ENCODE results near the gene TMEM82. TPM values are rescaled to one million over a fixed set of nuclear protein-coding genes. Genes with fewer than 3 reads are reported as not detected.

TMEM82 gene
- total and polyA plus RNA-seq, 4 donors: not detected

DNA sequence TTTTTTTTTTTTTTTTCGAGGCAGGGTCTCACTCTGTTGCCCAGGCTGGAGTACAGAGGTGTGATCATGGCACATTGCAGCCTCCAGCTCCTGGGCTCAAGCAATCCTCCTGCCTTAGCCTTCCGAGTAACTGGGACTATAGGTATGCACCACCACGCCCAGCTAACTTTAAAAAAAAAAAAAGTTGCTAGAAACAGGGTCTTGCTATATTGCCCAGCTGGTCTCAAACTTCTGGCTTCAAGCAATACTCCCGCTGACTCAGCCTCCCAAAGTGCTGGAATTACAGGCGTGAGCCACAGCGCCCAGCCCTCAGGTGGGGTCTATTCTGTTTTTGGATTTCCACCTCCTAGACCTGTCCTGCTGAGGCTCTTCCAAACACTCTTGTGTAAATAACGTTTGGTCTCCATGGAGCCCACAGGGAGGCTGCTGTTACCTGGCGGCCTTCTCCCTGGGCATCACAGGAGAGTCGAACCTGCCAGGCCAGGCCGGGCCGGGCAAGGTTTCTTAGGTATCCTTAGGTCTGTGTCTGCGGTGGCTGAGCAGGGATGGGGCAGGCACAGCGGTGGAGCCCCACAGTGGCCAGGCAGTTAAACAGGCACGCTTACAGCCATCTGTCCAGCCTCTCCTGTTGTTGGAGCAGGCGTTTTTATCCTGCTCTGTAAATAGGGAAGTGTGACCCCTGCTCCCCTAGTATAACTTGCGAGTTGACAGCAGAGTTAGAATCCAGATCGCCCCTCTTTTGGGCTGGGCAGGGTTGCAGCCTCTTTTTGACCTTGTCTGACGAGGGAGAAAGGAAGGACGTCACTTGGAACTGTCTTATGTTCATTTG lies 39.4 kb upstream of the TMEM82 start:
- 73 to 83% methylated on average over 19 of the region's 19 CpGs for WGBS, 2 donors
- H3K27ac ChIP-seq (ENCODE audit: low read depth in 1 of 2, low read length in 1 of 2): peak overlapping the region; percentile 59 to 73
- ATAC-seq (ENCODE audit: insufficient read depth, low FRiP score) (no peak), DNase-seq (no peak)
- peaks cover 0 to 2% (median 0%) of the 10 kb centered on the region in 4 donors for H3K9me3 ChIP-seq (ENCODE audit: control insufficient read depth in 4 of 4, insufficient read depth in 3 of 4, low read length in 3 of 4)
- H3K4me1 ChIP-seq (ENCODE audit: control insufficient read depth in 5 of 5, insufficient read depth in 5 of 5, low read length in 5 of 5): peaks cover 13 to 24% (median 18%) of the 10 kb centered on the region in 5 donors
- peaks cover 0 to 7% (median 3%) of the 10 kb centered on the region in 4 donors for H3K36me3 ChIP-seq (ENCODE audit: control insufficient read depth in 4 of 4, insufficient read depth in 4 of 4, low read length in 4 of 4)
- no peak overlapping the region for H3K4me3 ChIP-seq
- H3K27me3 ChIP-seq (ENCODE audit: control insufficient read depth in 3 of 3, insufficient read depth in 3 of 3, low read length in 2 of 3): no peaks in the 10 kb centered on the region
- TF ChIP-seq, protein P1, sequence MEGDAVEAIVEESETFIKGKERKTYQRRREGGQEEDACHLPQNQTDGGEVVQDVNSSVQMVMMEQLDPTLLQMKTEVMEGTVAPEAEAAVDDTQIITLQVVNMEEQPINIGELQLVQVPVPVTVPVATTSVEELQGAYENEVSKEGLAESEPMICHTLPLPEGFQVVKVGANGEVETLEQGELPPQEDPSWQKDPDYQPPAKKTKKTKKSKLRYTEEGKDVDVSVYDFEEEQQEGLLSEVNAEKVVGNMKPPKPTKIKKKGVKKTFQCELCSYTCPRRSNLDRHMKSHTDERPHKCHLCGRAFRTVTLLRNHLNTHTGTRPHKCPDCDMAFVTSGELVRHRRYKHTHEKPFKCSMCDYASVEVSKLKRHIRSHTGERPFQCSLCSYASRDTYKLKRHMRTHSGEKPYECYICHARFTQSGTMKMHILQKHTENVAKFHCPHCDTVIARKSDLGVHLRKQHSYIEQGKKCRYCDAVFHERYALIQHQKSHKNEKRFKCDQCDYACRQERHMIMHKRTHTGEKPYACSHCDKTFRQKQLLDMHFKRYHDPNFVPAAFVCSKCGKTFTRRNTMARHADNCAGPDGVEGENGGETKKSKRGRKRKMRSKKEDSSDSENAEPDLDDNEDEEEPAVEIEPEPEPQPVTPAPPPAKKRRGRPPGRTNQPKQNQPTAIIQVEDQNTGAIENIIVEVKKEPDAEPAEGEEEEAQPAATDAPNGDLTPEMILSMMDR (IDR thresholded peaks at IDR 0.05; ENCODE audit: control extremely low read depth, extremely low read depth): no peak
- peak overlapping the region; percentile 59 to 60 for H3K9ac ChIP-seq (ENCODE audit: insufficient read depth in 1 of 2, low read length in 2 of 2)

DNA sequence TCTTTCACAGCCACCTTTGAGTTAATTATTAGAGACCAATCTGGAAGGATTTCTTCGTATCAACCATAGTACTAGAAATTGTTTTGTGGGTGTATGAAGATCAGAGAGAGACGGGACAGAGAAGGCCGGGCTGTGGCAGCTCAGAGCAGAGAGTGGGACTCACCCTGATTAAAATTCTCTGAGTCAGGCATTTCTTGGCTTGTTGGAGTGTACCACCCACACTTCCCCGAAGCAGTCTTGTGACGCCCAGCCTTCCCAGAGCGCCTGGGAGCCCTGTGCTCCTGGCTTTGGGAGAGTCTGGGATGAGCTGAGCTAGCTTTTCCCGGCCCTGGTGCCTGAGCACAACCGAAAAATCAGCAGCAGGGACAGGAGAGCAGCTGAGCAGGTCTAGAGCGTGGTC lies 38.7 kb upstream of the TMEM82 start:
- TF ChIP-seq, protein P1 (IDR thresholded peaks at IDR 0.05; ENCODE audit: control extremely low read depth, extremely low read depth): no peak
- H3K4me3 ChIP-seq: no peak overlapping the region
- no peaks in the 10 kb centered on the region for H3K27me3 ChIP-seq (ENCODE audit: control insufficient read depth in 3 of 3, insufficient read depth in 3 of 3, low read length in 2 of 3)
- H3K4me1 ChIP-seq (ENCODE audit: control insufficient read depth in 5 of 5, insufficient read depth in 5 of 5, low read length in 5 of 5): peaks cover 13 to 24% (median 18%) of the 10 kb centered on the region in 5 donors
- H3K27ac ChIP-seq (ENCODE audit: low read depth in 1 of 2, low read length in 1 of 2): peak overlapping the region; percentile 59 to 73
- peaks cover 0 to 7% (median 3%) of the 10 kb centered on the region in 4 donors for H3K36me3 ChIP-seq (ENCODE audit: control insufficient read depth in 4 of 4, insufficient read depth in 4 of 4, low read length in 4 of 4)
- 40 to 69% methylated on average over 9 of the region's 9 CpGs for WGBS, 2 donors
- peak overlapping the region; percentile 59 to 60 for H3K9ac ChIP-seq (ENCODE audit: insufficient read depth in 1 of 2, low read length in 2 of 2)
- H3K9me3 ChIP-seq (ENCODE audit: control insufficient read depth in 4 of 4, insufficient read depth in 3 of 4, low read length in 3 of 4): peaks cover 0 to 2% (median 0%) of the 10 kb centered on the region in 4 donors
- peak; percentile 82 to 87 (median 85) for DNase-seq
- peak; percentile 80 for ATAC-seq (ENCODE audit: insufficient read depth, low FRiP score)

DNA sequence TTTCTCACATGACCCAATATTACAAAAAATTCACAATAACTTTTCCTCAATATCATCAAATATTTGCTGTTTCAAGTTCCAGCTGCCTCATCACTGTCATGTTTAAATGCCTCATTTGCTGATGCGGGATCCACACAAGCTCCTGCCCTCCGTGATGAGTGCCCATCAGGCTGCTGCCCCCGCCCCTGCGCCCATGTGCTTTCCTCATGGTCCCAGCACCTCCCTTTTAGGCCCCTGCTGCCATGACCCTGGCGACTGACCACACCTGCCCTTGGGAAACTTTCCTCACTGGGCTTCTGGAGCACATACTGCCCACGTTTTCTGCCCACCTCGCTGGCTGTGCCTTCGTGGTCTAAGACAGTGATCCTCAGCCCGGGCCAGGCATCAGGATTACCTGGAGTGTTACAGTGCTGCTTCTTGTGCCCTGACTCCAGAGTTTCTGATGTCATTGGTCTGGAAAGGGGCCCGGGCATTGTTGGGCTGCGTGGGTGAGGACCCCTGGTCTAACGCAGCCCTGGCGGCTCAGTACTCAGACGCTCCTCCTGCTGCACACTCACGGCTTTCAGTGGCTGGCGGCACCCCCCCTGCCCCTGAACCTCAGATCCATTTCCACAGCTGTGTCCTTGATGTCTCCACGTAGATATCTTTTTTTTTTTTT lies 37.6 kb upstream of the TMEM82 start:
- H3K4me1 ChIP-seq (ENCODE audit: control insufficient read depth in 5 of 5, insufficient read depth in 5 of 5, low read length in 5 of 5): peaks cover 13 to 24% (median 18%) of the 10 kb centered on the region in 5 donors
- no peaks in the 10 kb centered on the region for H3K27me3 ChIP-seq (ENCODE audit: control insufficient read depth in 3 of 3, insufficient read depth in 3 of 3, low read length in 2 of 3)
- peak overlapping the region; percentile 66 to 74 for H3K27ac ChIP-seq (ENCODE audit: low read depth in 1 of 2, low read length in 1 of 2)
- ATAC-seq (ENCODE audit: insufficient read depth, low FRiP score) (no peak), DNase-seq (no peak)
- peaks cover 0 to 7% (median 3%) of the 10 kb centered on the region in 4 donors for H3K36me3 ChIP-seq (ENCODE audit: control insufficient read depth in 4 of 4, insufficient read depth in 4 of 4, low read length in 4 of 4)
- no peak overlapping the region for H3K4me3 ChIP-seq
- TF ChIP-seq, protein P1 (IDR thresholded peaks at IDR 0.05; ENCODE audit: control extremely low read depth, extremely low read depth): no peak
- WGBS, 2 donors: 88 to 90% methylated on average over 17 of the region's 17 CpGs
- H3K9me3 ChIP-seq (ENCODE audit: control insufficient read depth in 4 of 4, insufficient read depth in 3 of 4, low read length in 3 of 4): peaks cover 0 to 2% (median 0%) of the 10 kb centered on the region in 4 donors
- no peak overlapping the region for H3K9ac ChIP-seq (ENCODE audit: insufficient read depth in 1 of 2, low read length in 2 of 2)
